DND-41 (cell line): ENCODE data around the gene RAET1E.
"Not testable (repeated sequence)": the region's sequence is repeated elsewhere in the genome, so short reads cannot be mapped to it uniquely, and the experiment has no call there.

Source experiments
- ATAC-seq: fragments of 200-7000 bp; cut with Tn5 transposase; 3 replicates; pipeline ENCODE4 v1.9.1; 2021; ENCODE audit warnings: low read depth; ENCODE audit not compliant: insufficient read depth
- DNase-seq: peaks from one replicate; pipeline ENCODE4 v3.0.0-alpha.2; 2020
- H2AFZ ChIP-seq: 2 replicates; pipeline ENCODE4 v1.6.0; 2012; ENCODE audit warnings: low read depth, low read length
- H3K27ac ChIP-seq: 2 replicates; pipeline ENCODE4 v1.5.1; 2012; ENCODE audit warnings: low read length, inconsistent platforms
- H3K27me3 ChIP-seq: fragments of 200-600 bp; sonication (generic); 2 replicates; pipeline ENCODE4 v1.6.0; 2012; ENCODE audit warnings: low read length, mild to moderate bottlenecking, inconsistent platforms; ENCODE audit not compliant: insufficient read depth, poor library complexity
- H3K36me3 ChIP-seq: 2 replicates; pipeline ENCODE4 v1.5.1; 2012; ENCODE audit warnings: low read length, inconsistent platforms; ENCODE audit not compliant: insufficient read depth
- H3K4me1 ChIP-seq: 2 replicates; pipeline ENCODE4 v1.5.1; 2012; ENCODE audit warnings: mild to moderate bottlenecking, low read length; ENCODE audit not compliant: insufficient read depth
- H3K4me2 ChIP-seq: 2 replicates; pipeline ENCODE4 v1.6.0; 2012; ENCODE audit warnings: mild to moderate bottlenecking, moderate library complexity, low read length, inconsistent platforms; ENCODE audit not compliant: insufficient read depth
- H3K4me3 ChIP-seq, 2 experiments: fragments of 200-600 bp in 1 of 2; shearing (Covaris generic) in 1 of 2; 2 replicates each; pipeline ENCODE4 v1.5.1; 2012 to 2016; ENCODE audit warnings: inconsistent platforms in 2 of 2, low read length in 2 of 2, mild to moderate bottlenecking in 2 of 2, low read depth in 1 of 2, moderate library complexity in 1 of 2
- H3K79me2 ChIP-seq: 2 replicates; pipeline ENCODE4 v1.6.0; 2012; ENCODE audit warnings: low read length, inconsistent platforms; ENCODE audit not compliant: insufficient read depth
- H3K9ac ChIP-seq: 2 replicates; pipeline ENCODE4 v1.6.0; 2012; ENCODE audit warnings: low read depth, mild to moderate bottlenecking, inconsistent platforms, low read length, moderate library complexity
- H3K9me3 ChIP-seq: 2 replicates; pipeline ENCODE4 v1.5.1; 2012; ENCODE audit warnings: low read length, moderate library complexity, mild to moderate bottlenecking, inconsistent platforms; ENCODE audit not compliant: insufficient read depth, severe bottlenecking
- H4K20me1 ChIP-seq: 2 replicates; pipeline ENCODE4 v1.6.0; 2012; ENCODE audit warnings: low read length; ENCODE audit not compliant: insufficient read depth
- EZH2 ChIP-seq: IDR thresholded peaks from 3 replicates; pipeline ENCODE4 v1.6.1; 2012; ENCODE audit warnings: borderline replicate concordance, low read depth, mild to moderate bottlenecking, moderate library complexity, low read length, inconsistent platforms; ENCODE audit not compliant: severe bottlenecking
- TF ChIP-seq, protein P1 (sequence below): IDR thresholded peaks from 2 replicates; pipeline ENCODE4 v1.5.1; 2012; ENCODE audit warnings: borderline replicate concordance, low read length, moderate library complexity, mild to moderate bottlenecking; ENCODE audit not compliant: poor library complexity, severe bottlenecking; ENCODE audit errors: extremely low read depth

RAET1E gene

DNA sequence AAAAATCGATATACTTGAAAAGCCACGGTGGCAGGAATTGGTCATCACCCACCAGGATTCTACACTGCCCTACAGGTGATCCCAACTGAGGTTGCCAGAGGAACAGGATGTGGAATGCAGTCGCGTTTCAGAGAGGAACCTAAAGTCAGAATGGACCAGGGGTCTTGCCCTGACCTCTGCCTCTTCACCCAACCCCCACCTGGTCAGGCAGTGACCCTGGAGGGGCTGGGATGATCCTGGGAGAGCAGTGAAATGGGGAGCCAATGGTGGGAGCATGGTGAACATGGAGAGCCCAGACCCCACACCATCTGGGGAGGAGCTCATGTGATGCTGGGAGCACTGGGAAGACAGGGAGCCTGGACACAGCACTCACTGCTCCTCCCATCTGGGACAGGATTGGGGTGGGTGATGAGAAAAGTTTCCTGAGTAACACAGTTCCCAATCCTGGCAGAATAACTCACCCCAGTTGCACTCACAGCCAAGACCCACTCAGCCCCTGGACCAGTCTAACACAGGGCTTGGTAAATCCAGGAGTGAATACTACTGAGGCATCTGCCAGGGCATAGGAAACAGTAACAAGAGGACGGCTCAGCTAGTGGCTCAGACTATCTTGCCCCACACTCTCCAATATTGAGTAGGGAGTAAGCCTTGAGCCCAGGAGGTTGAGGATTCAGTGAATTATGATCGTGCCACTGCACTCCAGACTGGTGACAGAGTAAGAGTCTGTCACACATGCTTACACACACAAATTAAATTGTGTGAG is 42.2 kb upstream of the RAET1E start:
- peaks cover 43% of the 10 kb centered on the region for H3K27me3 ChIP-seq
- DNase-seq (no peak), ATAC-seq (no peak)
- H3K4me3 ChIP-seq = no peak overlapping the region
- H3K9ac ChIP-seq = no peak overlapping the region
- H3K79me2 ChIP-seq = no peaks in the 10 kb centered on the region; the same call in 1 of the 2 replicates
- H3K36me3 ChIP-seq = no peaks in the 10 kb centered on the region
- 0 out of 2 replicates have a peak, but pooled peaks cover 3% of the 10 kb centered on the region for H4K20me1 ChIP-seq
- TF ChIP-seq, protein P1, sequence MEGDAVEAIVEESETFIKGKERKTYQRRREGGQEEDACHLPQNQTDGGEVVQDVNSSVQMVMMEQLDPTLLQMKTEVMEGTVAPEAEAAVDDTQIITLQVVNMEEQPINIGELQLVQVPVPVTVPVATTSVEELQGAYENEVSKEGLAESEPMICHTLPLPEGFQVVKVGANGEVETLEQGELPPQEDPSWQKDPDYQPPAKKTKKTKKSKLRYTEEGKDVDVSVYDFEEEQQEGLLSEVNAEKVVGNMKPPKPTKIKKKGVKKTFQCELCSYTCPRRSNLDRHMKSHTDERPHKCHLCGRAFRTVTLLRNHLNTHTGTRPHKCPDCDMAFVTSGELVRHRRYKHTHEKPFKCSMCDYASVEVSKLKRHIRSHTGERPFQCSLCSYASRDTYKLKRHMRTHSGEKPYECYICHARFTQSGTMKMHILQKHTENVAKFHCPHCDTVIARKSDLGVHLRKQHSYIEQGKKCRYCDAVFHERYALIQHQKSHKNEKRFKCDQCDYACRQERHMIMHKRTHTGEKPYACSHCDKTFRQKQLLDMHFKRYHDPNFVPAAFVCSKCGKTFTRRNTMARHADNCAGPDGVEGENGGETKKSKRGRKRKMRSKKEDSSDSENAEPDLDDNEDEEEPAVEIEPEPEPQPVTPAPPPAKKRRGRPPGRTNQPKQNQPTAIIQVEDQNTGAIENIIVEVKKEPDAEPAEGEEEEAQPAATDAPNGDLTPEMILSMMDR = no peak
- TF ChIP-seq EZH2 = no peak
- peaks cover 12% of the 10 kb centered on the region for H3K4me1 ChIP-seq
- no peak overlapping the region for H2AFZ ChIP-seq
- H3K27ac ChIP-seq = no peak overlapping the region
- H3K4me2 ChIP-seq = no peak overlapping the region
- H3K9me3 ChIP-seq = no peaks in the 10 kb centered on the region

DNA sequence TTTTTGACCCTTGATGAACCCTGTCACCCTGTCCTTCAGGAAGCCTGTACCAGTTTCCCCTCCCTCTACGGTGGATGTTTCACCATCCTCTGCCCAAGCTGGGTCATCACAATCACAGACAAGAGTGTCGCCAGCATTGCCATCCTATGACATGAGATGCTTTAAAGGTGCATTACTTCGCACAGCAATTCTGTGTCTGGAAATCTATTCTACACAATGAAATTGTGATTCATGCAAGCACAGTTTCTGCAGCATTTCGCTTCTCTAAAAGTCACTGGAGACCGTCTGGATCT is 41.4 kb upstream of the RAET1E start:
- peaks cover 12% of the 10 kb centered on the region for H3K4me1 ChIP-seq
- no peak for DNase-seq
- no peak for TF ChIP-seq EZH2
- TF ChIP-seq, protein P1 = no peak
- no peak overlapping the region for H3K9ac ChIP-seq
- no peak overlapping the region for H3K4me2 ChIP-seq
- H3K79me2 ChIP-seq = no peaks in the 10 kb centered on the region; the same call in 1 of the 2 replicates
- H3K36me3 ChIP-seq = no peaks in the 10 kb centered on the region
- H3K4me3 ChIP-seq = no peak overlapping the region
- no peak overlapping the region for H2AFZ ChIP-seq
- ATAC-seq = no peak
- no peaks in the 10 kb centered on the region for H3K9me3 ChIP-seq
- 0 out of 2 replicates have a peak, but pooled peaks cover 3% of the 10 kb centered on the region for H4K20me1 ChIP-seq
- no peak overlapping the region for H3K27ac ChIP-seq
- peaks cover 43% of the 10 kb centered on the region for H3K27me3 ChIP-seq

DNA sequence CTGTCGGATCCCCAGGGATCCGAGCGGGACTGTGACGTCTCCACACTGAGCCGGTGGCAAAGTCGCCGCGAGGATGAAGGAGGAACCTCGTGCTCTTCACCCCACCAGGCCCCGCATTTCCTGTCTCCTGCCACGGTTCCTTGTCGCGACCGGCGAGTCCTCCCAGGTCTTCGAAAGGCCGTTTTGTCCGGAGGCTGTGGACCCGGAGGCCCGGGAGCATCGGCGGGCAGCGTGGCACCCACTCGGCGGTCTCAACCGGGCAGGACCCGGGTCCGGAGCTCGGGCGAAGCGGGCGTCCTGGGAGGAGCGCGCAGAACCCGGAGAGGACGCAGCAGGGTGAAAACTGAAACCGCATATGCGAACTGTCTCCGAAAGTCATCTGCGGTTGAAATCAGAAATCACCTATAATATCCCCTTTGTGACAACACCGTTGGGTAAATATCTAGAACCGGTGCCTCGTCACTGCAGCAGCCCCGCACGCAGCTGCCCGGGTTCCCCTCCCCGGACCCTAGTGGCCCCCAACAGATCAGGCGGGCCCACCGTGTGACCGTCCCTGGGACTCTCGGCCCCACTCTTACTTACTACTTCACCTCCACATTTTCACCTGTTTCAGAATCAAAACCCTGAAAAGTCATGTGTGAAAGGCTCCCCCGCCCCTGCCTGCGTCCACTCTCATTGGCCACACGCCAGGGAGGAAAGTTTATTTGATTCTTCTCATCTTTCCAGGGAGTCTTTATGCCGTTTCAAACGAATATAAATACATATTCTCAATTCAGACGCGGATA is 40.9 kb upstream of the RAET1E start:
- no peak overlapping the region for H3K4me2 ChIP-seq
- DNase-seq = no peak
- TF ChIP-seq, protein P1 = no peak
- TF ChIP-seq EZH2 = no peak
- no peak for ATAC-seq
- H3K9ac ChIP-seq = no peak overlapping the region
- H3K27ac ChIP-seq = no peak overlapping the region
- 0 out of 2 replicates have a peak, but pooled peaks cover 3% of the 10 kb centered on the region for H4K20me1 ChIP-seq
- H3K4me3 ChIP-seq = no peak overlapping the region
- H2AFZ ChIP-seq = no peak overlapping the region
- H3K9me3 ChIP-seq = no peaks in the 10 kb centered on the region
- peaks cover 43% of the 10 kb centered on the region for H3K27me3 ChIP-seq
- H3K4me1 ChIP-seq = peaks cover 12% of the 10 kb centered on the region
- no peaks in the 10 kb centered on the region; the same call in 1 of the 2 replicates for H3K79me2 ChIP-seq
- H3K36me3 ChIP-seq = no peaks in the 10 kb centered on the region

- H2AFZ ChIP-seq, H3K4me3 ChIP-seq, H3K4me2 ChIP-seq, H4K20me1 ChIP-seq, H3K27ac ChIP-seq, H3K36me3 ChIP-seq, ATAC-seq, H3K9ac ChIP-seq, DNase-seq, H3K9me3 ChIP-seq, H3K79me2 ChIP-seq: not testable (repeated sequence)
- Histone ChIP-seq H3K27me3 (peaks cover 43% of the 10 kb centered on the region), H3K4me1 (peaks cover 12% of the 10 kb centered on the region)
Measured at GRCh38 chr6:149938013-149938570, 40.2 kb upstream of the RAET1E start.
